ENCODE data around the gene MEF2A. TPM values are rescaled to one million over a fixed set of nuclear protein-coding genes. Genes with fewer than 3 reads are reported as not detected.

Gene MEF2A
- 42.2 and 49.9 TPM in 2 replicates for total RNA-seq

GRCh38 chr15:99565299-99566156 lies at the start of gene MEF2A:
Gene MEF2A, plus strand, starts transcription at chr15:99565984. Its CDS starts 67,136 bp downstream, at chr15:99633120.

GRCh38 chr15:99733268-99734039 lies 167.7 kb downstream of the MEF2A start, which contains the start of gene LYSMD4:
Gene LYSMD4, minus strand, starts transcription at chr15:99733437. Its CDS starts 1,438 bp downstream, at chr15:99731999.

Other genes starting within 250 kb of the MEF2A start
- 11.4 and 14.8 TPM in 2 replicates for gene LYSMD4, start 167.5 kb downstream of the MEF2A start, total RNA-seq

All from smooth muscle cell of trachea (primary cell).